Natural killer cell (primary cell): ENCODE results near the gene TSFM. TPM values are rescaled to one million over a fixed set of nuclear protein-coding genes. Genes with fewer than 3 reads are reported as not detected.

Experiments used
- ATAC-seq, 3 donors: fragments of 150-1000 bp in 2 of 3; fragments of 200-7000 bp in 1 of 3; cut with Tn5 transposase; 1 replicate in 1 of 3; 2 replicates in 2 of 3; pipeline ENCODE4 v1.10.0; 2021; ENCODE audit warnings: mild to moderate bottlenecking in 2 of 3, moderate library complexity in 2 of 3
- DNase-seq, 2 donors: peaks; one replicate each; pipeline versions ENCODE4 v3.0.0 to v3.0.0-alpha.2; 2013 to 2021; ENCODE audit warnings: mixed read lengths in 1 of 2
- H3K27ac ChIP-seq: one replicate; pipeline ENCODE4 v1.5.1; 2013; ENCODE audit warnings: mild to moderate bottlenecking, low read length
- H3K27me3 ChIP-seq: one replicate; pipeline ENCODE4 v1.6.1; 2013; ENCODE audit warnings: low read length; ENCODE audit not compliant: control insufficient read depth, insufficient read depth
- H3K36me3 ChIP-seq: one replicate; pipeline ENCODE4 v1.6.1; 2013; ENCODE audit warnings: low read length; ENCODE audit not compliant: control insufficient read depth, insufficient read depth
- H3K4me1 ChIP-seq: one replicate; pipeline ENCODE4 v1.6.1; 2013; ENCODE audit warnings: low read length; ENCODE audit not compliant: control insufficient read depth, insufficient read depth
- H3K4me3 ChIP-seq: one replicate; pipeline ENCODE4 v1.5.1; 2013; ENCODE audit warnings: low read length
- H3K9me3 ChIP-seq: one replicate; pipeline ENCODE4 v1.6.1; 2013; ENCODE audit warnings: low read length; ENCODE audit not compliant: control insufficient read depth, insufficient read depth
- H3K27ac Mint-ChIP-seq, 2 donors: one replicate each; pipeline ENCODE4 v1.8.0; 2022; ENCODE audit warnings: mild to moderate bottlenecking in 2 of 2, mixed read lengths in 2 of 2, moderate library complexity in 1 of 2
- H3K27me3 Mint-ChIP-seq, 2 donors: one replicate each; pipeline ENCODE4 v1.8.0; 2022; ENCODE audit warnings: low read depth in 2 of 2, mixed read lengths in 2 of 2
- H3K36me3 Mint-ChIP-seq: one replicate; pipeline ENCODE4 v1.8.0; 2022; ENCODE audit warnings: mixed read lengths
- H3K4me1 Mint-ChIP-seq, 2 donors: one replicate each; pipeline ENCODE4 v1.8.0; 2022; ENCODE audit warnings: mixed read lengths in 2 of 2
- H3K4me3 Mint-ChIP-seq: one replicate; pipeline ENCODE4 v1.8.0; 2022; ENCODE audit warnings: mild to moderate bottlenecking, moderate library complexity, mixed read lengths
- H3K9me3 Mint-ChIP-seq, 2 donors: one replicate each; pipeline ENCODE4 v1.8.0; 2022; ENCODE audit warnings: mixed read lengths in 2 of 2
- WGBS: methylation state at CpG from one replicate; pipeline ENCODE4 v1.1.7; 2013; ENCODE audit warnings: missing lambda C conversion rate; ENCODE audit not compliant: insufficient coverage; 5-methylcytosine and 5-hydroxymethylcytosine counted together
- intact Hi-C: fragments of 100-400 bp; cut with micrococcal nuclease; formaldehyde crosslinking; loops from one replicate; pipeline ENCODE4 v1.14.2; 2022
- total RNA-seq, 4 donors: library from RNA; stranded (reverse); fragments of 120-200 nt in 1 of 4; gene quantifications; one replicate each; pipeline versions ENCODE4 v1.2.3 to v1.2.4, GENCODE V29; 2013 to 2022
- TF ChIP-seq, protein P1 (sequence below): fragments of 200-600 bp; IDR thresholded peaks from one replicate; pipeline ENCODE4 v1.8.0; 2022; ENCODE audit warnings: antibody characterized with exemption

TSFM gene
- total RNA-seq, 3 donors from 2014 or later (not counting 1 experiment from before 2014, with no cell fraction given) = 17.6 to 19.7 (median 17.7) TPM

- H3K4me1 Mint-ChIP-seq = peaks cover 85 to 95% of the 10 kb centered on the region in 2 donors
- peak overlapping the region; percentile 17 for H3K27ac ChIP-seq
- DNase-seq (peak in 1 of 2 donors; percentile 60), ATAC-seq (peak in 2 of 3 donors; percentile 37 to 47)
- peaks cover 86% of the 10 kb centered on the region for H3K4me1 ChIP-seq
- intact Hi-C loops = no loop called here
- no peaks in the 10 kb centered on the region for H3K27me3 Mint-ChIP-seq
- H3K27ac Mint-ChIP-seq = peak overlapping the region; percentile 85 to 95
- peak overlapping the region; percentile 28 for H3K4me3 Mint-ChIP-seq
- TF ChIP-seq, protein P1, sequence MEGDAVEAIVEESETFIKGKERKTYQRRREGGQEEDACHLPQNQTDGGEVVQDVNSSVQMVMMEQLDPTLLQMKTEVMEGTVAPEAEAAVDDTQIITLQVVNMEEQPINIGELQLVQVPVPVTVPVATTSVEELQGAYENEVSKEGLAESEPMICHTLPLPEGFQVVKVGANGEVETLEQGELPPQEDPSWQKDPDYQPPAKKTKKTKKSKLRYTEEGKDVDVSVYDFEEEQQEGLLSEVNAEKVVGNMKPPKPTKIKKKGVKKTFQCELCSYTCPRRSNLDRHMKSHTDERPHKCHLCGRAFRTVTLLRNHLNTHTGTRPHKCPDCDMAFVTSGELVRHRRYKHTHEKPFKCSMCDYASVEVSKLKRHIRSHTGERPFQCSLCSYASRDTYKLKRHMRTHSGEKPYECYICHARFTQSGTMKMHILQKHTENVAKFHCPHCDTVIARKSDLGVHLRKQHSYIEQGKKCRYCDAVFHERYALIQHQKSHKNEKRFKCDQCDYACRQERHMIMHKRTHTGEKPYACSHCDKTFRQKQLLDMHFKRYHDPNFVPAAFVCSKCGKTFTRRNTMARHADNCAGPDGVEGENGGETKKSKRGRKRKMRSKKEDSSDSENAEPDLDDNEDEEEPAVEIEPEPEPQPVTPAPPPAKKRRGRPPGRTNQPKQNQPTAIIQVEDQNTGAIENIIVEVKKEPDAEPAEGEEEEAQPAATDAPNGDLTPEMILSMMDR = no peak
- H3K9me3 ChIP-seq = no peaks in the 10 kb centered on the region
- no peaks in the 10 kb centered on the region for H3K9me3 Mint-ChIP-seq
- WGBS = 24% methylated on average over 8 of the region's 8 CpGs
- H3K27me3 ChIP-seq = no peaks in the 10 kb centered on the region
- no peaks in the 10 kb centered on the region for H3K36me3 ChIP-seq
- no peak overlapping the region for H3K4me3 ChIP-seq
- no peaks in the 10 kb centered on the region for H3K36me3 Mint-ChIP-seq
Observed at GRCh38 chr12:57838594-57839302, 56.2 kb downstream of the TSFM start.

DNA sequence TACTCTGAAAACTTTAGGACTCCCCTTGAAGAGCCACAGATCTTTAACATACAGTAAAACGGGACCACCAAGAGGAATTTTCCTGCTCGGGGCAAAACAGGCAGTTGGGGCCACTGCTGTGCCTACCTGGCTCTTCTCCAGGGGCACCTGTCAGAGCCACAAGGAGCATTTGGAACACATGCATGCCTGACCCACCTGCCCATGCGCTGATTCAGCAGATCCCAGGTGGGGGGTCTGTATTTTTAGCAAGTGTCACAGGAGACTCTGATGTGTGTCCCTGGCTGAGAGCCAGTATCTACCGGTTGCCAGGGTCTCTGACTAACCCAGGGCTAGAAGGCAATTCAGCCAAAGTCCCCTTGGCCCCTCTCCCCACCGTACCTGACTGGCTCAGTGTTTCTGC lies 57.4 kb downstream of the TSFM start:
- Mint-ChIP-seq H3K36me3 (no peaks in the 10 kb centered on the region), H3K27me3 (no peaks in the 10 kb centered on the region), H3K9me3 (no peaks in the 10 kb centered on the region), H3K4me1 (peaks cover 90 to 95% of the 10 kb centered on the region in 2 donors), H3K4me3 (no peak overlapping the region), H3K27ac (peak overlapping the region; percentile 85 to 95)
- H3K4me3 ChIP-seq = no peak overlapping the region
- TF ChIP-seq, protein P1 = no peak
- no peaks in the 10 kb centered on the region for H3K36me3 ChIP-seq
- DNase-seq (no peak), ATAC-seq (no peak)
- H3K27ac ChIP-seq = no peak overlapping the region
- no peaks in the 10 kb centered on the region for H3K9me3 ChIP-seq
- H3K27me3 ChIP-seq = no peaks in the 10 kb centered on the region
- peaks cover 86% of the 10 kb centered on the region for H3K4me1 ChIP-seq
- intact Hi-C loops = no loop called here
- 77% methylated on average over 5 of the region's 5 CpGs for WGBS

DNA sequence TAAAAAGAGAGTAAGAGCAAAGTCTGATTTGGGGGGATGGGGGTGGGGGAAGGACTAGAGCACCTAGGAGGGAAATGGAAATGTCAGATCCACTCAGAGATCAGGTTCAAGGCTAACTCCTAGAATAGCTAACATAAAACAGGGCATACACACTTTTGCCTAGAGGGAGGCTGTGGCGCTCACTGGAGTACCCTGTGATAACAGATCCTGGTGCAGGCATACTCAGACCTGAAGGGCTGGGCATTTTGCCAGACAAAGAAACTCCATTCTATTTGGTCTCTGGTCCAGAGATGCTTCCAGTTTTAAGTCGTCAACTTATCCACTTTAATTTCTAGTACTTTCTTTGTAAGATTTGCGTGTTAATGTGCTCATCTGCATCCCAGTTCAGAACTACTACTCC lies 58.1 kb downstream of the TSFM start:
- peaks cover 81% of the 10 kb centered on the region for H3K4me1 ChIP-seq
- WGBS = 70% methylated on average over 3 of the region's 3 CpGs
- Mint-ChIP-seq H3K36me3 (no peaks in the 10 kb centered on the region), H3K9me3 (no peaks in the 10 kb centered on the region), H3K27me3 (no peaks in the 10 kb centered on the region), H3K4me1 (peaks cover 87 to 88% of the 10 kb centered on the region in 2 donors), H3K4me3 (no peak overlapping the region), H3K27ac (peak overlapping the region; percentile 17 to 95)
- no peak overlapping the region for H3K27ac ChIP-seq
- H3K4me3 ChIP-seq = no peak overlapping the region
- TF ChIP-seq, protein P1 = no peak
- ATAC-seq = no peak
- intact Hi-C loops = no loop called here
- no peak for DNase-seq
- no peaks in the 10 kb centered on the region for H3K27me3 ChIP-seq
- no peaks in the 10 kb centered on the region for H3K9me3 ChIP-seq
- H3K36me3 ChIP-seq = no peaks in the 10 kb centered on the region

- no peaks in the 10 kb centered on the region for H3K27me3 ChIP-seq
- no peaks in the 10 kb centered on the region for H3K9me3 ChIP-seq
- H3K27ac ChIP-seq = no peak overlapping the region
- peaks cover 74% of the 10 kb centered on the region for H3K4me1 ChIP-seq
- H3K4me3 Mint-ChIP-seq = no peak overlapping the region
- ATAC-seq (no peak), DNase-seq (no peak)
- peaks cover 79 to 81% of the 10 kb centered on the region in 2 donors for H3K4me1 Mint-ChIP-seq
- WGBS = 92% methylated on average over 1 of the region's 4 CpGs
- H3K36me3 Mint-ChIP-seq = no peaks in the 10 kb centered on the region
- no peaks in the 10 kb centered on the region for H3K36me3 ChIP-seq
- no peaks in the 10 kb centered on the region for H3K27me3 Mint-ChIP-seq
- intact Hi-C loops = no loop called here
- H3K4me3 ChIP-seq = no peak overlapping the region
- peak overlapping the region; percentile 17 to 95 for H3K27ac Mint-ChIP-seq
- TF ChIP-seq, protein P1 = no peak
- H3K9me3 Mint-ChIP-seq = no peaks in the 10 kb centered on the region
Observed at GRCh38 chr12:57841445-57841844, 58.9 kb downstream of the TSFM start.
